ENCODE data around the gene CYP8B1. TPM values are rescaled to one million over a fixed set of nuclear protein-coding genes. Genes with fewer than 3 reads are reported as not detected.
A peak's percentile ranks its signal among the peaks of the same experiment; 100 is the strongest.

The CYP8B1 gene
- polyA plus RNA-seq, 3 donors, result 0.01 TPM; not detected in 2

GRCh38 chr3:42904076-42904475 is 28.4 kb upstream of the CYP8B1 start:
- intact Hi-C loops (cut with micrococcal nuclease), result no loop called here
- no peak overlapping the region for H3K4me3 ChIP-seq (replicated peaks in 1 of 3; ENCODE audit: low read depth in 2 of 3, low read length in 3 of 3)
- H3K36me3 ChIP-seq (replicated peaks in 1 of 2; ENCODE audit: control insufficient read depth in 1 of 2, insufficient read depth in 2 of 2, low read length in 2 of 2), result no peaks in the 10 kb centered on the region
- Mint-ChIP-seq H3K27ac (peak overlapping the region in 1 of 7 donors; percentile 33), H3K9me3 (peaks cover 4 to 39% (median 15%) of the 10 kb centered on the region in 7 donors), H3K4me3 (no peak overlapping the region), H3K36me3 (peaks cover 5 to 11% of the 10 kb centered on the region in 2 donors), H3K4me1 (peaks cover 16% of the 10 kb centered on the region), H3K27me3 (ENCODE audit: low read depth in 3 of 3) (peaks cover 32 to 38% (median 33%) of the 10 kb centered on the region in 3 donors)
- H3K4me2 ChIP-seq (replicated peaks; ENCODE audit: extremely low read depth, low read length, poor library complexity, severe bottlenecking), result no peak overlapping the region
- peaks cover 12% of the 10 kb centered on the region in 2 donors for H3K4me1 ChIP-seq (ENCODE audit: control insufficient read depth in 1 of 2, insufficient read depth in 2 of 2, low read length in 2 of 2)
- no peak for DNase-seq
- no peaks in the 10 kb centered on the region for H4K20me1 ChIP-seq (ENCODE audit: insufficient read depth, low read length)
- H3K27me3 ChIP-seq (ENCODE audit: control insufficient read depth in 2 of 2, insufficient read depth in 2 of 2, low read length in 2 of 2), result peaks cover 14 to 26% of the 10 kb centered on the region in 2 donors
- peaks cover 0 to 3% of the 10 kb centered on the region in 2 donors for H3K9me3 ChIP-seq (replicated peaks in 1 of 2; ENCODE audit: control insufficient read depth in 1 of 2, insufficient read depth in 1 of 2, low read length in 2 of 2)
- H3K9ac ChIP-seq (ENCODE audit: insufficient read depth, low read length, poor library complexity, severe bottlenecking), result no peak overlapping the region
- TF ChIP-seq, protein P1, sequence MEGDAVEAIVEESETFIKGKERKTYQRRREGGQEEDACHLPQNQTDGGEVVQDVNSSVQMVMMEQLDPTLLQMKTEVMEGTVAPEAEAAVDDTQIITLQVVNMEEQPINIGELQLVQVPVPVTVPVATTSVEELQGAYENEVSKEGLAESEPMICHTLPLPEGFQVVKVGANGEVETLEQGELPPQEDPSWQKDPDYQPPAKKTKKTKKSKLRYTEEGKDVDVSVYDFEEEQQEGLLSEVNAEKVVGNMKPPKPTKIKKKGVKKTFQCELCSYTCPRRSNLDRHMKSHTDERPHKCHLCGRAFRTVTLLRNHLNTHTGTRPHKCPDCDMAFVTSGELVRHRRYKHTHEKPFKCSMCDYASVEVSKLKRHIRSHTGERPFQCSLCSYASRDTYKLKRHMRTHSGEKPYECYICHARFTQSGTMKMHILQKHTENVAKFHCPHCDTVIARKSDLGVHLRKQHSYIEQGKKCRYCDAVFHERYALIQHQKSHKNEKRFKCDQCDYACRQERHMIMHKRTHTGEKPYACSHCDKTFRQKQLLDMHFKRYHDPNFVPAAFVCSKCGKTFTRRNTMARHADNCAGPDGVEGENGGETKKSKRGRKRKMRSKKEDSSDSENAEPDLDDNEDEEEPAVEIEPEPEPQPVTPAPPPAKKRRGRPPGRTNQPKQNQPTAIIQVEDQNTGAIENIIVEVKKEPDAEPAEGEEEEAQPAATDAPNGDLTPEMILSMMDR (IDR thresholded peaks at IDR 0.05), result no peak
- WGBS (ENCODE audit: insufficient coverage), result 69% methylated on average over 1 of the region's 1 CpG
- H3K27ac ChIP-seq (ENCODE audit: low read depth in 1 of 2, low read length in 2 of 2), result no peak overlapping the region
- H2AFZ ChIP-seq (ENCODE audit: insufficient read depth, low read depth, low read length, poor library complexity, severe bottlenecking), result no peak overlapping the region
- H3K79me2 ChIP-seq (ENCODE audit: insufficient read depth, low read length), result no peaks in the 10 kb centered on the region

DNA sequence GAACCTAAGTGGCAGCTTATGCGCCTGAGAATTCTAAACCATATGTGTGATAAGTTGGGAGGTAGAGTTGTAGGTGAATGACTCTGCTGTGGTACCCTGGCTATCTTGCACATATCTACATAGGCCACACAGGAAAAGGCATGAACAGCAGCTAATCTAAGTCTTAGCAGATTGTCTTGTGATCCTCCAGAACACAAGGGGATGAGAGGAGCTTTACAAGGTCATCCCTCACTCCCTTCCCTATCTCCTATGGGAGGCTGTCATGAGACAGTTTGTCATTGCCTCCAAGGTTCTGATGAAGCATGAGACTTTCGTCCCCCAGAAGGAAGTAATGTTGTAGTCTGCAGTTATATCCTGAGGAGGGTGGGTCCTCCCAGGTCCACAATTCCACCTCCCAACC is 26.6 kb upstream of the CYP8B1 start:
- H4K20me1 ChIP-seq (ENCODE audit: insufficient read depth, low read length), result no peaks in the 10 kb centered on the region
- TF ChIP-seq, protein P1 (IDR thresholded peaks at IDR 0.05), result no peak

More for the DNA sequence above, 26.6 kb upstream of the CYP8B1 start:
- H3K4me1 Mint-ChIP-seq, result peaks cover 14% of the 10 kb centered on the region
- H3K36me3 Mint-ChIP-seq, result peaks cover 0 to 11% of the 10 kb centered on the region in 2 donors
- Histone ChIP-seq H3K4me2 (replicated peaks; ENCODE audit: extremely low read depth, low read length, poor library complexity, severe bottlenecking) (no peak overlapping the region), H3K4me3 (replicated peaks in 1 of 3; ENCODE audit: low read depth in 2 of 3, low read length in 3 of 3) (no peak overlapping the region), H3K36me3 (replicated peaks in 1 of 2; ENCODE audit: control insufficient read depth in 1 of 2, insufficient read depth in 2 of 2, low read length in 2 of 2) (no peaks in the 10 kb centered on the region), H3K79me2 (ENCODE audit: insufficient read depth, low read length) (no peaks in the 10 kb centered on the region), H2AFZ (ENCODE audit: insufficient read depth, low read depth, low read length, poor library complexity, severe bottlenecking) (no peak overlapping the region), H3K27ac (ENCODE audit: low read depth in 1 of 2, low read length in 2 of 2) (no peak overlapping the region), H3K27me3 (ENCODE audit: control insufficient read depth in 2 of 2, insufficient read depth in 2 of 2, low read length in 2 of 2) (peaks cover 14 to 26% of the 10 kb centered on the region in 2 donors), H3K9ac (ENCODE audit: insufficient read depth, low read length, poor library complexity, severe bottlenecking) (no peak overlapping the region), H3K9me3 (replicated peaks in 1 of 2; ENCODE audit: control insufficient read depth in 1 of 2, insufficient read depth in 1 of 2, low read length in 2 of 2) (no peaks in the 10 kb centered on the region), H3K4me1 (ENCODE audit: control insufficient read depth in 1 of 2, insufficient read depth in 2 of 2, low read length in 2 of 2) (peaks cover 12% of the 10 kb centered on the region in 2 donors)
- H3K4me3 Mint-ChIP-seq, result no peak overlapping the region
- intact Hi-C loops (cut with micrococcal nuclease), result no loop called here
- WGBS (ENCODE audit: insufficient coverage), result no CpG with 5 or more reads among the region's 2 CpGs
- no peak for DNase-seq
- peaks cover 4 to 34% (median 14%) of the 10 kb centered on the region in 7 donors for H3K9me3 Mint-ChIP-seq
- H3K27ac Mint-ChIP-seq, result no peak overlapping the region
- H3K27me3 Mint-ChIP-seq (ENCODE audit: low read depth in 3 of 3), result peaks cover 31 to 38% (median 32%) of the 10 kb centered on the region in 3 donors
